ENCODE data around the gene GALNT13.
A peak's percentile ranks its signal among the peaks of the same experiment; 100 is the strongest.

The GALNT13 gene

GRCh38 chr2:154402213-154402612 lies 530.5 kb downstream of the GALNT13 start:
- Histone ChIP-seq H3K4me1 (ENCODE audit: low read depth, poor library complexity, severe bottlenecking) (no peaks in the 10 kb centered on the region), H3K27me3 (ENCODE audit: insufficient read depth, low read depth) (no peaks in the 10 kb centered on the region), H3K9ac (no peak overlapping the region), H3K4me3 (IDR thresholded peaks at IDR 0.05; ENCODE audit: insufficient read depth, low read depth, low read length) (no peak overlapping the region), H3K36me3 (ENCODE audit: insufficient read depth) (no peaks in the 10 kb centered on the region), H4K20me1 (ENCODE audit: insufficient read depth) (no peaks in the 10 kb centered on the region), H2AFZ (ENCODE audit: low read depth) (no peak overlapping the region), H3K27ac (no peak overlapping the region), H3K4me2 (no peak overlapping the region), H3K79me2 (ENCODE audit: insufficient read depth, low read depth) (no peaks in the 10 kb centered on the region)
- peak; percentile 73 for TF ChIP-seq CTCF (conservative IDR thresholded peaks at IDR 0.05; ENCODE audit: low read depth, low read length)

DNA sequence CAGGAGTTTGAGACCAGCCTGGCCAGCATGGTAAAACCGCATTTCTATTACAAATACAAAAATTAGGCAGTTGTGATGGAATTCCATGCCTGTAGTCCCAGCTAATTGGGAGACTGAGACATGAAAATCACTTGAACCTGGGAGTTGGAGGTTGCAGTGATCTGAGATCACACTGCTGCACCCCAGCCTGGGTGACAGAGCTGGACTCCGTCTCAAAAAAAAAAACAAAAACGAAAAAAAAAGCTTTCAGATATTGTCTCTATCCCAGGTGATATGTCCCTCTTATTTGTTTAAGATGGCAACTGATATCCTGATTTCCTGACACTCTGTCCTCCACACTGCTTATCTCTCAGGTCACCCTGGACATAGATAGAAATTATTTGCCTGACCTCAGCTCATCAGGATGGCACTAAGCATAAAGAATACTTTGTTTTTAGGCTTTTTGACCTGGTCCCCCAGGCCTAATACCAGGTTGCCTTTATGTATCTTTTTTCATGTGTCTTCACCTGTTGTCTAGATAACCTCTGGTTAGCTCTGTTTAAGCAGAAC lies 531.6 kb downstream of the GALNT13 start:
- Histone ChIP-seq H3K36me3 (ENCODE audit: insufficient read depth) (no peaks in the 10 kb centered on the region), H3K4me3 (IDR thresholded peaks at IDR 0.05; ENCODE audit: insufficient read depth, low read depth, low read length) (no peak overlapping the region), H3K79me2 (ENCODE audit: insufficient read depth, low read depth) (no peaks in the 10 kb centered on the region), H3K27ac (no peak overlapping the region), H3K4me2 (no peak overlapping the region), H3K9ac (no peak overlapping the region), H2AFZ (ENCODE audit: low read depth) (no peak overlapping the region), H3K4me1 (ENCODE audit: low read depth, poor library complexity, severe bottlenecking) (no peaks in the 10 kb centered on the region), H4K20me1 (ENCODE audit: insufficient read depth) (no peaks in the 10 kb centered on the region), H3K27me3 (ENCODE audit: insufficient read depth, low read depth) (no peaks in the 10 kb centered on the region)
- TF ChIP-seq CTCF (conservative IDR thresholded peaks at IDR 0.05; ENCODE audit: low read depth, low read length): no peak

DNA sequence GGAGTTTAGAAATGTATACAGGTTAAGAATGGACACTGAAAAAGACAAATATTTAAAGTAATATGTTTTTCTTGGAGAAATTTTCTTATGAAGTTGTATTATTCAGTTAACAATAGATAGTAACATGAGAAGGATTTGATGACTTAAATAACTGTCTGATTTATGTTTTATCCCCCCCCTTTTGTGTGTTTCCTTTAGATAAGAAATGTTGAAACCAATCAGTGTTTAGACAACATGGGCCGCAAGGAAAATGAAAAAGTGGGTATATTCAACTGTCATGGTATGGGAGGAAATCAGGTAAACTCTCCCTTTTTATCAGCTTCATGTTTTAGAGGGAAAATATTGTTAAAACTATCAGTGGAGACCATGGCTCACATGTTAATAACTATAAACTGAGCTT lies 537.1 kb downstream of the GALNT13 start:
- H3K27me3 ChIP-seq (ENCODE audit: insufficient read depth, low read depth): no peaks in the 10 kb centered on the region
- no peak overlapping the region for H3K9ac ChIP-seq
- no peak overlapping the region for H3K4me3 ChIP-seq (IDR thresholded peaks at IDR 0.05; ENCODE audit: insufficient read depth, low read depth, low read length)
- TF ChIP-seq CTCF (conservative IDR thresholded peaks at IDR 0.05; ENCODE audit: low read depth, low read length): no peak
- H3K27ac ChIP-seq: no peak overlapping the region
- H3K4me2 ChIP-seq: no peak overlapping the region
- H4K20me1 ChIP-seq (ENCODE audit: insufficient read depth): no peaks in the 10 kb centered on the region
- no peak overlapping the region for H2AFZ ChIP-seq (ENCODE audit: low read depth)
- no peaks in the 10 kb centered on the region for H3K36me3 ChIP-seq (ENCODE audit: insufficient read depth)
- H3K4me1 ChIP-seq (ENCODE audit: low read depth, poor library complexity, severe bottlenecking): no peaks in the 10 kb centered on the region
- H3K79me2 ChIP-seq (ENCODE audit: insufficient read depth, low read depth): no peaks in the 10 kb centered on the region

DNA sequence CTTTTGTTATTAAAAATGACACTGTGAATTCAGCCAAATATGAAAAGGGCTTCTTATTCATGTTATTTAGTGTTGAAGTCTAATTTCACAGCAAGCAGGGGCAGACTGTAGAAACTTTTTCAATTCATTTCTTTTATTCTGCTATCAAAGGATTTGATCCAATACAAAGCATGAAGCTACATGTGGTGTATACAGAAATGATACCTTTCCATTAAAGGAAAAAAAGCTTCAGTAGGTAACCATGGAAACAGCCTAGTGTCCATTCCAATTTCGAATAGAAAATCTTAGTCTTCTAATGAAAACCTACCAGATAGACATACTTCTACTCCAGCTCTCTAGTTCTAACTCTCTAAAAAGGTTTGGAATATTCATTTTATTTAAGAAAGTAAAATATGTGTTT lies 550.5 kb downstream of the GALNT13 start:
- no peak overlapping the region for H3K4me2 ChIP-seq
- TF ChIP-seq CTCF (conservative IDR thresholded peaks at IDR 0.05; ENCODE audit: low read depth, low read length): no peak

More for the DNA sequence above, 550.5 kb downstream of the GALNT13 start:
- Histone ChIP-seq H3K4me3 (IDR thresholded peaks at IDR 0.05; ENCODE audit: insufficient read depth, low read depth, low read length) (no peak overlapping the region), H3K27ac (no peak overlapping the region), H3K79me2 (ENCODE audit: insufficient read depth, low read depth) (no peaks in the 10 kb centered on the region), H3K4me1 (ENCODE audit: low read depth, poor library complexity, severe bottlenecking) (no peaks in the 10 kb centered on the region), H3K9ac (no peak overlapping the region), H3K27me3 (ENCODE audit: insufficient read depth, low read depth) (no peaks in the 10 kb centered on the region), H4K20me1 (ENCODE audit: insufficient read depth) (no peaks in the 10 kb centered on the region), H3K36me3 (ENCODE audit: insufficient read depth) (no peaks in the 10 kb centered on the region), H2AFZ (ENCODE audit: low read depth) (no peak overlapping the region)
